ENCODE results near the gene KCNQ1.

- TF ChIP-seq POLR2AphosphoS5 (IDR thresholded peaks at IDR 0.05) (no peak), CTCF (IDR thresholded peaks at IDR 0.05) (no peak)
These were observed 200.3 kb downstream of the KCNQ1 start for GRCh38 chr11:2644844-2645778.
